ENCODE results near the gene OR6P1.

The OR6P1 gene, protein sequence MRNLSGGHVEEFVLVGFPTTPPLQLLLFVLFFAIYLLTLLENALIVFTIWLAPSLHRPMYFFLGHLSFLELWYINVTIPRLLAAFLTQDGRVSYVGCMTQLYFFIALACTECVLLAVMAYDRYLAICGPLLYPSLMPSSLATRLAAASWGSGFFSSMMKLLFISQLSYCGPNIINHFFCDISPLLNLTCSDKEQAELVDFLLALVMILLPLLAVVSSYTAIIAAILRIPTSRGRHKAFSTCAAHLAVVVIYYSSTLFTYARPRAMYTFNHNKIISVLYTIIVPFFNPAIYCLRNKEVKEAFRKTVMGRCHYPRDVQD

GRCh38 chr1:158570480-158570879 is at the start of gene OR6P1:
Gene OR6P1 (minus strand): TSS chr1:158570580. CDS start chr1:158563604, 6,976 bp downstream.
- no peak for DNase-seq (ENCODE audit: low read depth)

- no peak for DNase-seq (ENCODE audit: low read depth)
Observed at GRCh38 chr1:158613764-158614163, 43.4 kb upstream of the OR6P1 start.

GRCh38 chr1:158611916-158612315 is 41.5 kb upstream of the OR6P1 start:
- DNase-seq (ENCODE audit: low read depth): no peak

DNA sequence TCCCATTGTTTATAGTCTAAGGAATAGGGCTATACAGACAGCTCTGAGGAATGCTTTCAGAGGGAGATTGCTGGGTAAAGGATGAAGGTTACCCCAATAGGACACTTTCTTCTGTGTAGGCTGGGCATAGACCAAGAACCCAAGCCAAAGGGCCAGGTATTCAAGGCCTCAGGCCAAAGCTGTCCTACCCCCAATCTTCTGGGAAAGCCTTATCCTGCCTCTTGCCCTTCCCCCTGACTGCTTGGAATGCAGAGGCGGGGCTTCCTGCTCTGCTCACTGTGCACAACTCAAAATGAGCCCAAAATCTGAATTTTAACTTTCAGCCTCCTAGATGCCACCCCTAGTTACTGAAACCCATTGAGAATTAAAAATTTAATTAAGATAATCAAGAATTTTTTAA is 36.9 kb upstream of the OR6P1 start:
- no peak for DNase-seq (ENCODE audit: low read depth)

DNA sequence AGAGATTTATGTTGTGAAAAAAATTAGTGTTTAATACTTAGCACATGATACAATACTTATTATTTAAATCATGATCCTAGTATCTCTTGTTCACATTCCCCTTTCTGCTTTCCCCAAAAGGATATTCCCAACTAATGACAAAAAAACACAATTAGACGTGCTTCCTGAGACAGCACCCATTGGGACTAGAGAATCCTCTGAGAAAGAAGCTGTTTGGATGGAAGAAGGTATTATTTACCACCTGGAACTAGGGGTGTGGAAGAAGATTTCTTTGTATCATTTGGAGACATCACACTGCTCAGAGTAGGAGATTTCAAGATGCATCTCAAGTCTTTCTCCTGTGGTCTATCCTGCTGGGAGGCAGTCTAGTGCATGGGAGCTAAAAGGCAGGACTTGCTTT is 34.6 kb upstream of the OR6P1 start, which contains the start of gene OR10Z1:
Gene OR10Z1, plus strand, starts transcription at position 301 of the 400 bp plus-strand sequence. CDS start 1,171 bp downstream, outside the sequence.
- no peak for DNase-seq (ENCODE audit: low read depth)

DNA sequence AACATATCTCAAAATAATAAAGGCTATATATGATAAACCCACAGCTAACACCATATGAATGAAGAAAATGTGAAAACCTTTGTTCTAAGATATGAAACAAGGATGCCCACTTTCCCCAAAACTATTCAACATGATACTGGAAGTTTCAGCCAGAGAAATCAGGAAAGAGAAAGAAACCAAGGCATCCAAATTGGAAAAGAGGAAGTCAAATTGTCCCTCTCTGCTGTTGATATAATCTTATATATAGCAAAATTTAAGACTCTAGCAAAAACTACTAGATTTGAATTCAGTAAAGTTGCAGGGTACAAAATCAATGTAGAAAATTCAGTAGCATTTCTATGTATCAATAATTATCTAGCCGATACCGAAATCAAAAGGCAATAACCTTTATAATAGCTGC is 30.4 kb upstream of the OR6P1 start:
- DNase-seq (ENCODE audit: low read depth): no peak

DNA sequence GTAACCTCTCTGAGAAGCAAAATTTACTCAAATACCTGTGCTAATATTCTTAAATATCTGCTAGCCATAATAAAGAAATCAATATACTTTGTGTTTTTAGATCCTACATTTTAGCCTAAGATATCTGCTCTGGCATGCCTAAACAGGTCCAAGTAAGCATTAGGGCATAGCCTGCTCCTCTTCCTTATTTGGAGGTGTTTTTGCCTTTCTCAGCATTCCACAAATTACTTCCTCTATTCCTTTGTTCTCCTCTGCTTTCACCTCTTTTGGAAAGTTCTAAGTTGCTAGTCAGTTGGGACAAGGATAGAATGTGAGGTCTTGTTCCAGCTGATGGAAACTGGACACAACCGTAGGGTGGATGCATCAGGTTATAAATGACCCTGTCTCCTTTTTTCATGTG is 16.6 kb upstream of the OR6P1 start:
- DNase-seq (ENCODE audit: low read depth): no peak

- no peak for DNase-seq (ENCODE audit: low read depth)
Observed at GRCh38 chr1:158583962-158584361, 13.6 kb upstream of the OR6P1 start.

DNA sequence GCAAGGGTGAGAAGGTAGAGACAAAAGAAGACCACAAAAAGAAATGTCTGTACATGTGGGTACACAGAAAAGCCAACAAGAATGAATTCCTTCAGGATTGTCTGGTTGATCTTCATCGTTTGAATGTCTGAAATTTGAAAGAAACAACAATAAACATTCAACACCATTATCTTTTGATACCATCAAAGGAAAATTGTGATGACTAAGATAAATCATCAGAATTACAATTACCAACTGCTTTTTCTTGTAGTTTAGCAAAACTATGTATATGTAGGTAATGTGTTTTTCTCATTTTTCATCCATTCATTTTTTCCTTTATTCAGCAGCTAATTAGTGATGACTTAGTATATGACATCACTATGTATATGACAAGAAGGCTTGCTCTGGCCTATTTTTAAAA is 9.4 kb upstream of the OR6P1 start, which contains the start of gene OR10X1:
Gene OR10X1, minus strand, starts transcription at position 167 of the 400 bp plus-strand sequence. Its CDS starts 0 bp downstream, at position 167.
- DNase-seq (ENCODE audit: low read depth): no peak

GRCh38 chr1:158577561-158577960 is 7.2 kb upstream of the OR6P1 start:
- no peak for DNase-seq (ENCODE audit: low read depth)

DNA sequence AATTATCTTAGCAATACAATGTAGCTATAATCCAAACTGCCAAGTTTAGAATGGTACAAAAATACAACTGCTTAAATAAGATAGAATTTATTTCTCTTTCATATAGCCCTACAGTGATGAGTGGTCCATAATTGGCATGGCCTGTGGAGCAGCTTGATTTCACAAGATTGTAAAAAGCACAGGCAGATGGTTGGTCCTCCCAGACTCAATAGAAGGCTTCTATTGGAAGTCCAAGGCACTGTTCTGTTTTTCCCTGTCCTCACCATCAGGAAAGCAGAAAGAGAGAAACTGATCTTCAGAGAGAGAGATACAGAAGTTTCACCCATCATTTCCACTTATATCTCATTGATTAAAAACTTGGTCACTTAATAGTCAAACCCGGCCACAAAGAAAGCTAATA is 1.8 kb upstream of the OR6P1 start:
- no peak for DNase-seq (ENCODE audit: low read depth)

- no peak for DNase-seq (ENCODE audit: low read depth)
Observed at GRCh38 chr1:158564608-158565007, 5.8 kb downstream of the OR6P1 start.

- DNase-seq (ENCODE audit: low read depth): no peak
Observed at GRCh38 chr1:158563853-158564252, 6.5 kb downstream of the OR6P1 start.

GRCh38 chr1:158559696-158560095 is 10.7 kb downstream of the OR6P1 start:
- DNase-seq (ENCODE audit: low read depth): no peak

DNA sequence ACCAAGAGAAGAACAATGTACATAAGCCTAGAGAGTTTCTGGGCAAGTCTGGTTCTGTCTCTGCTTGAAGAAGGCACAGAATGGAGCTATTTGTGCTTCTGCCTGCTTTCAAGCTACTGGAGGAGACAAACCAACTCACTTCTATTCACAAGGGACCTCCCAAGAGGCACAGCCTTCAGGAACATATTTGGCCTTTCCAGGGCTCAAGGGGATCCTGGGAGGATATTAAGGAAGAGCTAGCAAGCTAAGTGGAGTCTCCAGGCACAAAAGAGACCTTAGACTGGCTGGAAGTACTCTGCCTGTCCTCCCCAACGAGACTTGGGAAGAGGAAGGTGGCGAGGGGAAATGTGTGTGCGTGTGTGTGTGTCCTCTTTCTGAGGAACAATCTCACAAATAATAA is 16.0 kb downstream of the OR6P1 start, which contains the start of gene OR6Y1:
Gene OR6Y1, minus strand, starts transcription at position 54 of the 400 bp plus-strand sequence. CDS start 6,300 bp downstream, outside the sequence.
- no peak for DNase-seq (ENCODE audit: low read depth)

- DNase-seq (ENCODE audit: low read depth): no peak
Observed at GRCh38 chr1:158552296-158552695, 18.1 kb downstream of the OR6P1 start.

- DNase-seq (ENCODE audit: low read depth): no peak
Observed at GRCh38 chr1:158547533-158547932, 22.8 kb downstream of the OR6P1 start.

DNA sequence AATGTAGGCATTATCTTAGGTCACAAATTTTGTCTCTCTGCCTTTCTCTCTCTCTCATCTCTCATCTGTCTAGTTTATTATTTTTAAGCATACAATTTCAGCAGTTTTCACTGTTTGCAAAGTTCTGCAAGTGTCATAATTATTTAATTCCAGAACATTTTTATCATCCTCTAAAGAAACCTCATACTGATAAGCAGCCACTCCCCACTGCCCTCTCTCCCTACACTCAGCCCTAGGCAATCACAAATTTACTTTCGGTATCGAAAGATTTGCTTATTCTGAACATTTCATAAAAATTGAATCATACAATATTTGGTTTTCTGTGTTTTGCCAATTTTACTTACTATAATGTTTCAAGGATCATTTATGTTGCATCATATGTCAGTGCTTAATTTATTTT is 32.8 kb downstream of the OR6P1 start:
- DNase-seq (ENCODE audit: low read depth): no peak

DNA sequence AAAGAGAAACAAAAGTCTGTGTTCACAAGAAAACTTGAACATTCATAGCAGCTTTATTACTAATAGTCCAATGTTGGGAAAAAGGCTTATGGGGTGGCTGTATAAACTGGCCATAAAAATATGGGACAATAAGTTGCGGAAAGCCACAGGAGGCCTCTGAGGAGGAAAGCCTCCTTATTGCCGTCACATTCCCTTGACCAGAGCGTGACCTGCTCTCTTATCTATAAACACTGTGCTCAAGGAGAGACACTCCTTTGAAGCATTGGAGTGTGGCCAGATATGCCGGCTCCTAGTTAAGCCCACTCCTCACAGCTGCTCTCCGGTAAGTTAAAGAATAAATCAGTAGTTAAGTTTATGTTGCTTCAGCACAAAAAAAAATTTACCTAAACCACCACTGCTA is 35.9 kb downstream of the OR6P1 start:
- no peak for DNase-seq (ENCODE audit: low read depth)

GRCh38 chr1:158527190-158527815 is 43.1 kb downstream of the OR6P1 start:
- DNase-seq (ENCODE audit: low read depth): no peak

- DNase-seq (ENCODE audit: low read depth): no peak
Observed at GRCh38 chr1:158521666-158522058, 48.7 kb downstream of the OR6P1 start.

GRCh38 chr1:158520955-158521665 is 49.3 kb downstream of the OR6P1 start:
- DNase-seq (ENCODE audit: low read depth): no peak

DNA sequence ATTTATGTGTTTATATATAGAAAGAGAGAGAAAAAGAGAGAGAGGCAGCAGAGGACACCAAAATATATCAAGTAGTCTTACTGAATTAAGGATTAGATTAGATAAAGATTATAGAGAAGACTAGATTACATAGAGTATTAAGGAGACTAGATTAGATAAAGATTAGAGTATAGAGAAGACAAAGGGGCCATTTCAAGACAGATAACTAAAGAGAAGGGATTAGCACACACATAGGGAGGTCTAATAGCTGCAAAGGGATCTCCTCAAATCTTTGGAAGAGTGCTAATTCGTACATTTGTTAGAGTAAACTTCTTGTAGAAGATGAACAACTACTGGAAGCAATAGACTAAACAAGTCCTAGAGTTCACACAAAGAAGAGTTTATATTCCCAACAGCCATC is 50.4 kb downstream of the OR6P1 start:
- DNase-seq (ENCODE audit: low read depth): no peak

Measured in stimulated activated CD4-positive, alpha-beta T cell treated with anti-CD3 and anti-CD28 coated beads, Interleukin-2, amount 100 ng/mL, for 4 hours (primary cell).